K562 (cell line): ENCODE data around the gene CELSR2.

Experiments
- CTCF ChIP-seq, 3 experiments: IDR thresholded peaks in 2 of 3; conservative IDR thresholded peaks in 1 of 3; 2 replicates each; pipeline ENCODE4 v1.5.1; 2011 to 2012; ENCODE audit warnings: low read length in 3 of 3, mild to moderate bottlenecking in 3 of 3, control low read depth in 2 of 3, improper control_type of control experiment in 1 of 3, inconsistent platforms in 1 of 3, low read depth in 1 of 3, mixed read lengths in 1 of 3, moderate library complexity in 1 of 3; ENCODE audit not compliant: insufficient read depth in 2 of 3
- ELF1 ChIP-seq: fragments of 200-800 bp; sonication (Bioruptor generic); IDR thresholded peaks from 2 replicates; pipeline ENCODE4 v1.6.1; 2016; ENCODE audit warnings: missing genetic modification characterization, missing compliant biosample characterization
- L3MBTL2 ChIP-seq: fragments of 450-650 bp; IDR thresholded peaks from 2 replicates; pipeline ENCODE4 v1.6.1; 2016; ENCODE audit warnings: mild to moderate bottlenecking, moderate library complexity
- MTA2 ChIP-seq: fragments of 450-650 bp; IDR thresholded peaks from 2 replicates; pipeline ENCODE4 v1.6.1; 2016; ENCODE audit warnings: low read depth
- MXD1 ChIP-seq: fragments of 250-450 bp; sonication (Bioruptor Pico); IDR thresholded peaks from 2 replicates; pipeline ENCODE4 v1.8.0; 2021; ENCODE audit warnings: borderline replicate concordance, mild to moderate bottlenecking, moderate library complexity; ENCODE audit not compliant: poor library complexity, severe bottlenecking
- POU5F1 ChIP-seq: fragments of 150-350 bp; IDR thresholded peaks from 2 replicates; pipeline ENCODE4 v1.6.1; 2014; ENCODE audit warnings: borderline replicate concordance, low read length, low read depth, mild to moderate bottlenecking; ENCODE audit not compliant: partially characterized antibody
- ZNF436 ChIP-seq: fragments of 250-450, 450-650 bp; sonication (Bioruptor Pico); formaldehyde crosslinking; IDR thresholded peaks from 2 replicates; pipeline ENCODE4 v1.7.0; 2020; ENCODE audit warnings: mild to moderate bottlenecking
- ZNF584 ChIP-seq: fragments of 200-800 bp; sonication (Bioruptor generic); IDR thresholded peaks from 2 replicates; pipeline ENCODE4 v1.6.1; 2016; ENCODE audit warnings: low read depth, mild to moderate bottlenecking, missing genetic modification characterization, missing compliant biosample characterization
- ZNF766 ChIP-seq: fragments of 200-800 bp; sonication (Bioruptor generic); conservative IDR thresholded peaks from 2 replicates; pipeline ENCODE4 v1.6.1; 2016; ENCODE audit warnings: missing genetic modification characterization, missing compliant biosample characterization
- TF ChIP-seq, protein P1 (sequence below): sonication (generic); formaldehyde crosslinking; IDR thresholded peaks from 2 replicates; pipeline ENCODE4 v1.8.1; 2023; ENCODE audit warnings: mild to moderate bottlenecking, missing genetic modification reagents
- TF ChIP-seq, protein P2 (sequence below): fragments of 250-450 bp; sonication (Bioruptor Pico); IDR thresholded peaks from 2 replicates; pipeline ENCODE4 v1.8.0; 2021; ENCODE audit warnings: moderate library complexity, mild to moderate bottlenecking, inconsistent platforms
- TF ChIP-seq, protein P3 (sequence below): sonication (generic); formaldehyde crosslinking; IDR thresholded peaks from 2 replicates; pipeline ENCODE4 v1.8.0; 2022; ENCODE audit warnings: missing genetic modification reagents, mild to moderate bottlenecking, borderline replicate concordance

DNA sequence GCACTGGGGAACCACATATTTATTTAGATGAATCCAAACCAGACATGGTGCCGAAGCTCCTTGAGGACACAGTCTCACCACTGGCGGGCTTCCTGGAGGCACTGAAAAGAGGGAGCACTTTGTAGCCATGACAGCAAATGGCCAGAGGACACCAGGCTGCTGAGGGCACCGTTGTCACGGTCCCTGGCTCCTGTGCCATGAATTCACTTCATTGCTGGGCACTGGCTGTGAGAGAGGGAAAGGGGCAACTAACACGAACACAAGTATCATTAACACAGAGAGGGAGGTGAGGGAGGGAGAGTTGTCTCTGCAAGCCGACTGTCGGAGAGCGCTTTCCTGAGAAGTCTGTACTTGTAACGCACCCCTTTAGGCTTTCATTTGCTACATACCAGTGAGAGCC is 43.0 kb downstream of the CELSR2 start:
- TF ChIP-seq, protein P1, sequence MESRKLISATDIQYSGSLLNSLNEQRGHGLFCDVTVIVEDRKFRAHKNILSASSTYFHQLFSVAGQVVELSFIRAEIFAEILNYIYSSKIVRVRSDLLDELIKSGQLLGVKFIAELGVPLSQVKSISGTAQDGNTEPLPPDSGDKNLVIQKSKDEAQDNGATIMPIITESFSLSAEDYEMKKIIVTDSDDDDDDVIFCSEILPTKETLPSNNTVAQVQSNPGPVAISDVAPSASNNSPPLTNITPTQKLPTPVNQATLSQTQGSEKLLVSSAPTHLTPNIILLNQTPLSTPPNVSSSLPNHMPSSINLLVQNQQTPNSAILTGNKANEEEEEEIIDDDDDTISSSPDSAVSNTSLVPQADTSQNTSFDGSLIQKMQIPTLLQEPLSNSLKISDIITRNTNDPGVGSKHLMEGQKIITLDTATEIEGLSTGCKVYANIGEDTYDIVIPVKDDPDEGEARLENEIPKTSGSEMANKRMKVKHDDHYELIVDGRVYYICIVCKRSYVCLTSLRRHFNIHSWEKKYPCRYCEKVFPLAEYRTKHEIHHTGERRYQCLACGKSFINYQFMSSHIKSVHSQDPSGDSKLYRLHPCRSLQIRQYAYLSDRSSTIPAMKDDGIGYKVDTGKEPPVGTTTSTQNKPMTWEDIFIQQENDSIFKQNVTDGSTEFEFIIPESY (CRISPR knock-in tag), result no peak
- TF ChIP-seq, protein P2, sequence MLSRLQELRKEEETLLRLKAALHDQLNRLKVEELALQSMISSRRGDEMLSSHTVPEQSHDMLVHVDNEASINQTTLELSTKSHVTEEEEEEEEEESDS, result no peak
- no peak for TF ChIP-seq CTCF (IDR thresholded peaks at IDR 0.05 in 2 of 3, conservative IDR thresholded peaks at IDR 0.05 in 1 of 3; ENCODE audit: insufficient read depth in 2 of 3, low read depth in 1 of 3, low read length in 3 of 3)
- no peak for TF ChIP-seq MTA2
- no peak for TF ChIP-seq MXD1 (CRISPR knock-in tag)
- TF ChIP-seq L3MBTL2, result no peak
- TF ChIP-seq ZNF436, result no peak
- TF ChIP-seq ZNF766, result no peak
- TF ChIP-seq, protein P3, sequence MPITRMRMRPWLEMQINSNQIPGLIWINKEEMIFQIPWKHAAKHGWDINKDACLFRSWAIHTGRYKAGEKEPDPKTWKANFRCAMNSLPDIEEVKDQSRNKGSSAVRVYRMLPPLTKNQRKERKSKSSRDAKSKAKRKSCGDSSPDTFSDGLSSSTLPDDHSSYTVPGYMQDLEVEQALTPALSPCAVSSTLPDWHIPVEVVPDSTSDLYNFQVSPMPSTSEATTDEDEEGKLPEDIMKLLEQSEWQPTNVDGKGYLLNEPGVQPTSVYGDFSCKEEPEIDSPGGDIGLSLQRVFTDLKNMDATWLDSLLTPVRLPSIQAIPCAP (CRISPR knock-in tag), result no peak
- TF ChIP-seq ELF1 (tag), result no peak
- TF ChIP-seq ZNF584 (CRISPR knock-in tag), result no peak
- no peak for TF ChIP-seq POU5F1
